GM18861 (cell line): Measurements from ENCODE around the gene MIS12.

Experiments
- ATAC-seq: cut with Tn5 transposase; IDR thresholded peaks from one replicate; pipeline ENCODE4 v1.9.1; 2021; ENCODE audit not compliant: unreplicated experiment

The MIS12 gene

DNA sequence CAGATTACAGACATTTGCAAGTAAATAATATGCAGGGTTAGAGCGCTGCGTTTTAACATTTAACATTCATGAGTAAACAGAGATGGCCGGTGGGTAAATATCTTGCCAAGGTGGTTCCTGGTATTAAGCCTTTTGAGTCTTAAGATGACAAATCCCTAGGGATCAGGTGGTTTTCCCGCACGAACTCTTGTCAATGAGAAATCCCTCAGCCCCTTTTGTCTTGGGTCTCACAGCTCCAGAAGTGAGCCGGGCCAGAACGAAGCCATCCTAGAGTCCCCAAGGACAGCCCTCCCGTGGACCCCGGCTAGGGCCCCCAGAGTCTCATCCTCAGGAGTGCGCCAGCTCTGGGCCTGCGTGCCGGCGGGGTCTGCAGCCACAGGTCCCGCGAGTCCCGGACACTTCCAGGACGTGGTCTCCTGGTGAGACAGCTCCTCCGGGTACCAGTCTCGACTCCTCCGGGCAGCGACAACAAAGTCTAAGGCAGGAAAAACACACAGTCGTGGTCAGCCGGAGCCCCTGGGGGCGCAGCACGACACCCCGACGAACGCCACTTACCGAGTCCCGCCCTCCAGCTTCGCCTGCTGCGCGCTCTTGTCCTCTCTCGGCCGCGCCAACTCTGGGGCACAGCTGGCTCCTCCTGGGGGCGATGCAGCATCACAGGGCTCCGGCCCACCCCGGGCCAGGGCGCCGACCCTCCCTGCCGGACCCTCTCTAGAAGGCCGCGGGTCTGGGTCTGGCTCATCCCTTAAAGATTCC is 13.3 kb downstream of the MIS12 start:
- no peak for ATAC-seq

- ATAC-seq = no peak
Measured at GRCh38 chr17:5500247-5500588, 13.9 kb downstream of the MIS12 start.

- no peak for ATAC-seq
Measured at GRCh38 chr17:5500589-5501391, 14.4 kb downstream of the MIS12 start.

- ATAC-seq = no peak
Measured at GRCh38 chr17:5501685-5502084, 15.3 kb downstream of the MIS12 start.

DNA sequence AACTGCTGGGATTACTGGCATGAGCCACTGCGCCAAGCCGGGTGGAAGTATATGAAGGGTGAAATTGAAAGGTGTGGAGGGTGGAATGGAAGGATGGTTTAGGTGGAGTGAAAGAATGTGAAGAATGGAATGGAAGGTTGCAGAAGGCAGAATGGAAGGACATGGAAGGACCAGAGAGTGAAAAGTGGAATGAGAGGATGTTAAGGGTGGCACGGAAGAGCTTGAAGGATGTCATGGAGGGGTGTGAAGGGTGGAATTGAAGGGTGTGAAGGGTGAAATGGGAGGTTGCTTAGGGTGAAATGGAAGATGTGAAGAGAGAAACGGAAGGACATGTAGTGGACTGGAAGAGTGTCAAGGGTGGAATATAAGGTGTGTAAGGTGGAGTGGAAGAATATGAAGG is 16.2 kb downstream of the MIS12 start:
- ATAC-seq = no peak

- no peak for ATAC-seq
Measured at GRCh38 chr17:5506307-5506706, 19.9 kb downstream of the MIS12 start.

- no peak for ATAC-seq
Measured at GRCh38 chr17:5508810-5509209, 22.4 kb downstream of the MIS12 start.

GRCh38 chr17:5509482-5509881 is 23.1 kb downstream of the MIS12 start:
- no peak for ATAC-seq

DNA sequence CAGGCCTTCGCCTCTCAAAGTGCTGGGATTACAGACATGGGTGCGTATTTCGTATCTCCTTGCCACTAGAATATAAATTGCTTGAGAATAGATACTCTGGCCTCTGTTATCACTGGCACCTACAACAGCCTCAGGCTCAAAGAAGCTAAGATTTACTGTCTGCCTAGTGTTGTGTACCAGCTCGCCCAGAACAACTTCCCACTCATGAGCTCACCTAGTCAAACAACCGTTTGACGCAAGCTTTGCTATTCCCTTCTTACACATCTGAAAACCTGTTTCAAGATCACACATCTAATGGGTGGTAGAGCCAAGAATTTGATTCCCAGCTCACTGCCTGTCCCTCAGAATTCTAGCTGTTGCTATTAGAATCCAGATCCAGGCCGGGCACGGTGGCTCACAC is 24.4 kb downstream of the MIS12 start:
- no peak for ATAC-seq

DNA sequence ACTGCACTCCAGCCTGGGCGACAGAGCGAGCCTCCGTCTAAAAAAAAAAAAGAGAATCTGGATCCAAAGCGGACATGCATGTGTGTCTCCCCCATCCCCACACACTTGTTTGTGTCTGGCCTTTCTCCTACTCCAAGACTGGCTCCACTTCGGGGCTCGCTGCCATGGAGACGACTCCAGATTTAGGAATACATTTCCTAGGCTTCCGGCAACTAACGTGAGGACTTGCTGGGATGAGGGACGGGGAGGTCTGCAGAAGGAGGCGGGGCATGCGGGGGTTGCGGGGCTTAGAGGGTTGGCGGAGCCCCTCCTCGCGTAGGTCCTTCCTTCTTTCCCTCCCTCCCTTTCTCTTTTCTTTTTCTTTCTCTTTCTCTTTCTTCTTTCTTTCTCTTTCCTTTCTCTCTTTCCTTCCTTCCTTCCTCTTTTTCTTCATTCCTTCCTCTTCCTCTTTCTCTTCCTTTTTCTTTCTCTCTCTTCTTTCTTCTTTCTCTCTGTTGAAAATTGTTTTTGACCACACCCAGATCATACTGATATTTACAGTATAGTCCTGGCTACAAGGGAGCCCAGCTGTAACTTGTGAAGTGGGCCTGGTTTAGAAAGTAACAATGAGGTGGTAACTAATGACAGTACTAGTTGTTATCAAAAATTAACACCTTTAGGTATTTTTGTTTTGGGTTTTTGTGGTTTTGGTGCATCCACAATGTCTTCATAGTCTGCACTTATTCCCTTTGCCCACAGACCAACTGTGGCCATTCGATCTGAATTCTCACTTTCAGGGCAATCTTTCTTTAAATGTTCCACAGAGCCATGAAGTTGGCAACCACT is 25.2 kb downstream of the MIS12 start:
- no peak for ATAC-seq

- no peak for ATAC-seq
Measured at GRCh38 chr17:5513628-5514027, 27.3 kb downstream of the MIS12 start.

DNA sequence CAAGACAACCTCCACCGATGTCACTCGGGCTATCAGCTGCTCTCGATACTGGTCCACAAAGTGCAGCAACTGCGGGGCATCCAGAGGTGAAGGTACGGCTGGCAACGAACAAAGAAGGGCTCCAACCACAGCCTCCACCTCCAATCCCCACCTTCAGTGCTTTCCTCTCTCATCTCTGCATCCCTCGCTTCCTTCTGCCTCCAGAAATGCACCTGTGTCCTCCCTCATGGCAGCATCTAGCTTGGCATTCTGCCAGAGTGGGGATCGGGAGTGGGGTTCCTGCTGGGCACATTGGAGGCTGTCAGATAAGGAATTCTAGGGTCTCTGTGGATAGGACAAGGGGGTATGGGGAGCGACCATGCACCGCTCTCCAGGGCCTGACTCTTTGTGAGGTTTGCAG is 28.6 kb downstream of the MIS12 start:
- no peak for ATAC-seq

DNA sequence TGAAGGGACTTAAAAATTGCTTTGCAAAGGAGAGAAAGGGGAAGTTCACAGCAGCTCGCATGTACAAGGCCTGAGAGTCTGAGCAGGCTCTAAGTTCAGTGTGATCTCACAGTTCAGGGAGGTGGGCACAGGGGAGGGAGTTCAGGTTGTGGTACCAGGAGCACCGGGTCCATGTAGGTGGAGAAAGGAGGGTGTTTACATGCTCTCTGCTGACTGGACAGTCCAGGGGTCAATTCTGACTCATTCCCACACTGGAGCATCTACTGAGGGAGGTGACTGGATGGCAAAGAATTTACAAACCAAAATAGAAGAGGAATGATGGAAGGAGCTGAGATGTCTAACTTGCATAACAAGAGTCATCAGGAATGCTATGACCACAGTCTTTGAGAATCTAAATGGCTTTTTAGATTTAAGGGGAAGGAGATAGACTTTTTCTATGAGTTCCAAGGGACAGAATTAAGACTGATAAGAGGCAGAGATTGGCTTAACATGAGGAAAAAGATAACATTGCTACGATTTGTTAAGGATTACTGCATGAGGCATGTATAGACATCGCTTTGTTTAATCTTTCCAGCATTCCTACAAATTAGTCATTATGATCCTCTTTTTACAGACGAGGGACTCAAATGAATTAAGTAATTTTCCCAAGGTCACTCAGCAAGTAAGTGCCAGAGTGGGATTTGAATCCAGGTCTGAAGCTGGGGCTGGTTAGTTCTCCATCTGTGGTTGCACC is 29.9 kb downstream of the MIS12 start:
- no peak for ATAC-seq

DNA sequence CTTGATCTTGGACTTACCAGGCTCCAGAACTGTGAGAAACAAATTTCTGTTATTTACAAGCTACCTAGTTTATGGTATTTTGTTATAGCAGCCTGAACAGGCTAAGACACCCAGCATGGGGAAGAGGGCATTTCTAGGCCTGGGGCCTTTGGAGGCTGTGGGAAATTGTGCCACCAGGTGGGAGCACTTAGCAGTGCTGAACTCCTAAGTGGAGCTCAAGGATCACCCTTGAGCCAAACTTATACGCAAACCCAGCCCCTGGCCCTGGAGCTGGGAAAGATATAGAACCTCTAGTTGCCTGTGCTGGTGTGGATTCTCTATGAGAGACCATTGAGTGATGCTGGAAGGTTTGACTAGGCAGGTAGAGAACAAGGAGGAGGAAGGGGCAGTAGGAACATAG is 36.1 kb downstream of the MIS12 start:
- no peak for ATAC-seq

GRCh38 chr17:5523249-5523648 is 36.9 kb downstream of the MIS12 start:
- ATAC-seq = no peak

- ATAC-seq = no peak
Measured at GRCh38 chr17:5526821-5527598, 40.6 kb downstream of the MIS12 start.

DNA sequence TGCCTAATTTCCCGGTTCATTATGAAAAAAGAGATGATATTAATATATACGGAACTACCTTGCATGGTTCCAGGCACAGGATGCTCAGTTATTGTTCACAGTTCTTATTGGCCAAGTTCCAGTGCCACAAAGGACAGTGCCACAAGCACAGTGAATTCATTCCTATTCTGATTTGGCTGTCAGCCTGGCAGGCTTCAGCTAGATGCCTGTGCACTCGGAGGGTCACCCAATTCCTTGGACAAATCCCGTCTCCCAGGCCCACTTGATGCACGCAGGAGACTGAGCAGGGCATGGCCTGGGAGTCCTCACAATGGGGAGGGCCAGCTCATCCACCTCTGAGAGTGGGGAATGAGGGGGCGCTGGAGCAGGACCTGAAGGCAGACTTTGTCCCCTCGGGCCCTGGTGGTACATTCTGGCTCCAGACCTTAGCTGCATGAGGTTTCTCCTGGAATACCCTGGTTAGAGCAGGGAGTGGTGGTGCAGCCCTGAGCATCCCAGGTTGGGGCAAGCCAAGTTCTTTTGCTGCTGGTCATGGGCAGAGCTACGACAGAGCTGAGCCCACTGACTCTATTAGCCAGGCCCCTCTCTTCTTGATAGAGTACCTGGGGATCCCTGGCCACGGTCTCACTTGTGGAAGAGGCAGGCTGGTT is 41.4 kb downstream of the MIS12 start:
- no peak for ATAC-seq

- ATAC-seq = no peak
Measured at GRCh38 chr17:5530265-5531084, 44.1 kb downstream of the MIS12 start.

DNA sequence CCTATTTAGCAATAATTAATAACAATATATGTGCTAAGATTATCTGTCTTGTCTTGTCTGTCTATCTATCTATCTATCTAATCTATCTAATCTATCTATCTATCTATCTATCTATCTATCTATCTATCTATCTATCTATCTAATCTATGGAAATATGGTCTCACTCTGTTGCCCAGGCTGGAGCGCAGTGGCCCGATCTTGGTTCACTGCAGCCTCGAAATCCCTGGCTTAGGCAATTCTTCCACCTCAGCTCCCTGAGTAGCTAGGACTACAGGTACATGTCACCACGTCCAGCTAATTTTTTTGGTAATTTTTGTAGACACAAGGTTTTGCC is 44.7 kb downstream of the MIS12 start:
- no peak for ATAC-seq
